Measurements from ENCODE around the gene TMEM39B.

DNA sequence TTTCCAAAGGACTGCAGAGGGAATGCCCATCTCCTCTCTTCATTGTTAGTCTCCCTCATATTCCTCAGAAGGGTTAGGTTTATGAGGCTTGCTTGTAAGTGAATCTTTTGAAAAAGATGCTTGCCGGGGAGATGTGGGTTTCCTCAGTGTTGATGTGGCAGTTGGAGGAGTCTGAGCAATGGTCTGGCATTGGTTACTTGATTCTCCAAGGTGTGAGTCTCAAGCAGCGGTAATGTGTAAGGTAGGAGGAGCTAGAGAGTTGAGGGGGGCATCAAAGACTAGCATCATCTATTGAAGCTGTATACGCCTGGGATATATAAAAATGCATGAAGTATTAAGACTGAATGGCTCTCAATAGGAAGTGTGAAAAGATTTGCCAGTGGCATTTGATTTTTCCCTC, 37.6 kb upstream of the TMEM39B start:
- no peak for TF ChIP-seq CTCF (IDR thresholded peaks at IDR 0.05)
- TF ChIP-seq POLR2A (IDR thresholded peaks at IDR 0.05): no peak

All from uterus (tissue), 2 donors.